Peyer's patch (tissue), 4 donors: ENCODE data around the gene TRAF5. TPM values are rescaled to one million over a fixed set of nuclear protein-coding genes. Genes with fewer than 3 reads are reported as not detected.

Experiments
- DNase-seq, 3 donors: peaks; one replicate each; pipeline ENCODE4 v3.0.0-alpha.2; 2017 to 2019
- H3K27ac ChIP-seq, 4 donors: fragments of 200-600 bp; sonication (generic); one replicate each; pipeline ENCODE4 v1.5.1; 2016 to 2019
- H3K27me3 ChIP-seq, 2 donors: fragments of 200-600 bp; sonication (generic); one replicate each; pipeline ENCODE4 v1.5.1; 2019
- H3K36me3 ChIP-seq, 3 donors: fragments of 200-600 bp; sonication (generic); one replicate each; pipeline ENCODE4 v1.5.1; 2016 to 2019
- H3K4me1 ChIP-seq, 4 donors: fragments of 200-600 bp; sonication (generic); one replicate each; pipeline ENCODE4 v1.5.1; 2016 to 2019
- H3K4me3 ChIP-seq, 4 donors: fragments of 200-600 bp; sonication (generic); 1 replicate in 3 of 4; 2 replicates in 1 of 4; pipeline ENCODE4 v1.5.1; 2016 to 2019; ENCODE audit warnings: mild to moderate bottlenecking in 1 of 4
- H3K9me3 ChIP-seq, 4 donors: fragments of 200-600 bp; sonication (generic); one replicate each; pipeline ENCODE4 v1.5.1; 2016 to 2019; ENCODE audit warnings: mild to moderate bottlenecking in 1 of 4
- POLR2A ChIP-seq, 2 donors: fragments of 450-650 bp; IDR thresholded peaks; one replicate each; pipeline ENCODE4 v1.5.1; 2017; ENCODE audit warnings: antibody characterized with exemption in 2 of 2, mild to moderate bottlenecking in 2 of 2, moderate library complexity in 2 of 2
- total RNA-seq, 4 donors: library from RNA; depleted of rRNA; stranded (reverse); fragments of >200 nt; gene quantifications; one replicate each; pipeline ENCODE4 v1.1.0, GENCODE V29; 2016
- TF ChIP-seq, protein P1 (sequence below), 6 experiments: fragments of 450-650 bp in 4 of 6; fragments of 200-600 bp in 2 of 6; sonication (generic) in 1 of 6; IDR thresholded peaks; one replicate each; pipeline ENCODE4 v1.5.1; 2017 to 2019; ENCODE audit warnings: antibody characterized with exemption in 6 of 6, mild to moderate bottlenecking in 3 of 6, moderate library complexity in 1 of 6

TRAF5 gene
- total RNA-seq, 4 donors from 2014 or later: 10.9 to 98.2 (median 24.9) TPM

DNA sequence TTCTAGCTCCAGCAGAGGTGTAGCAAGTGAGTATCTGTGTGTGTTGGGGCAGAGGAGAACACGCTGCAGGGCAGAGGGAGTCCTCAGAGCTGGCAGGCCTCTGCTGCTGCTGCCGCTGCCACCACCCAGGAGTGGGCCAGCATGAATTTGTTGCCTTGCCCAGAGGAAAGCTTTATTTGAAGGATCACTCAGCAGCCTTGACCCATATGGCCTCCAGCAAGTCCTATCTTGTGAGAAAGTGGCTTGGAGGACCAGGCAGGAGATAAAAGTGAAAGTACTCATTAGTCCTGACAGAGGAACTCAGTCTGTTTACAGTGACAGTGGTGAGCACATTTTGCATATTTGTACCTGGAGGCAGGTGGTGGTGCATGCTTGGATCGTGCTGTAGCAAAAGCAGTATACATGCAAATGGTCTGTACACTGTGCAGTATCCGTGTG is 3.1 kb downstream of the TRAF5 start:
- Histone ChIP-seq H3K27ac (peak overlapping the region in 3 of 4 donors; percentile 90 to 94 (median 91)), H3K4me1 (peaks cover 0 to 48% (median 40%) of the 10 kb centered on the region in 4 donors)

DNA sequence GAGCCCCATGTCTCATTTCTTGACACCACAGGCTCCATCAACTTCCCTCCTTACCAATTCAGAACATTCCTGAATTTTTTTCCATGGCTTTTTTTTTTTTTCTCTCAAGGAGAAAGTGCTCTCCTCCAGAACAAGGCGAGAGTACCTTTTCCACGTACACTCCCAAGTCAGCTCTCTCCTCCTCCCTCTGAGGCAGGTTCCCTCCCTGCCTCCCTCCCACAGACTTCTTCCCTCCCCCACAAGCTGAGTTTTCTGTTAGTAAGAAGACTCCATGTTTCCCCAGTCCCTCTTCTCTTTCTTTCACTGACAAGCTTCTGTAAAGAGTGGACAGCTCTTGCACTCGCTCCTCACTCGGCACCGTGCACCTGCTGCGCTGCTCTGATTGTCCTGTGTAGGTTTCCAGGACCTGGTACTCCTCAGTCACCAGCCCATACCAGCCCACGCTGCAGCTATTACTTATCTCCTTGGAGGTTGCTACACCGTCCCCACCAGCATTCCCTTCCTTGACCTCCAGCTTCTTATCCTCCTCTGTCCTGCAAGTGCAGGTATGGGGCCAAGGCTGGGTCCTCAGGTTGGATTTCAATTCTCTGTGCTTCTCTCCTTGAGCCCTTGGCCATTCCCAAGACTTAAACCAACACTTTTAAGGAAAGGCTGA is 3.8 kb downstream of the TRAF5 start:
- TF ChIP-seq, protein P1, sequence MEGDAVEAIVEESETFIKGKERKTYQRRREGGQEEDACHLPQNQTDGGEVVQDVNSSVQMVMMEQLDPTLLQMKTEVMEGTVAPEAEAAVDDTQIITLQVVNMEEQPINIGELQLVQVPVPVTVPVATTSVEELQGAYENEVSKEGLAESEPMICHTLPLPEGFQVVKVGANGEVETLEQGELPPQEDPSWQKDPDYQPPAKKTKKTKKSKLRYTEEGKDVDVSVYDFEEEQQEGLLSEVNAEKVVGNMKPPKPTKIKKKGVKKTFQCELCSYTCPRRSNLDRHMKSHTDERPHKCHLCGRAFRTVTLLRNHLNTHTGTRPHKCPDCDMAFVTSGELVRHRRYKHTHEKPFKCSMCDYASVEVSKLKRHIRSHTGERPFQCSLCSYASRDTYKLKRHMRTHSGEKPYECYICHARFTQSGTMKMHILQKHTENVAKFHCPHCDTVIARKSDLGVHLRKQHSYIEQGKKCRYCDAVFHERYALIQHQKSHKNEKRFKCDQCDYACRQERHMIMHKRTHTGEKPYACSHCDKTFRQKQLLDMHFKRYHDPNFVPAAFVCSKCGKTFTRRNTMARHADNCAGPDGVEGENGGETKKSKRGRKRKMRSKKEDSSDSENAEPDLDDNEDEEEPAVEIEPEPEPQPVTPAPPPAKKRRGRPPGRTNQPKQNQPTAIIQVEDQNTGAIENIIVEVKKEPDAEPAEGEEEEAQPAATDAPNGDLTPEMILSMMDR (IDR thresholded peaks at IDR 0.05): no peak
- H3K27me3 ChIP-seq: no peaks in the 10 kb centered on the region
- peaks cover 0 to 54% (median 44%) of the 10 kb centered on the region in 4 donors for H3K4me1 ChIP-seq
- peak overlapping the region in 2 of 4 donors; percentile 91 to 94 for H3K27ac ChIP-seq
- DNase-seq: peak in 1 of 3 donors; percentile 47
- H3K36me3 ChIP-seq: no peaks in the 10 kb centered on the region
- no peaks in the 10 kb centered on the region for H3K9me3 ChIP-seq
- H3K4me3 ChIP-seq: peak overlapping the region in 1 of 4 donors; percentile 78

More for the DNA sequence above, 3.1 kb downstream of the TRAF5 start:
- TF ChIP-seq POLR2A (IDR thresholded peaks at IDR 0.05): no peak
- TF ChIP-seq, protein P1 (IDR thresholded peaks at IDR 0.05): no peak
- Histone ChIP-seq H3K9me3 (no peaks in the 10 kb centered on the region), H3K27me3 (no peaks in the 10 kb centered on the region), H3K4me3 (peak overlapping the region in 3 of 4 donors; percentile 28 to 78 (median 37)), H3K36me3 (no peaks in the 10 kb centered on the region)
- DNase-seq: peak in 2 of 3 donors; percentile 80 to 81

DNA sequence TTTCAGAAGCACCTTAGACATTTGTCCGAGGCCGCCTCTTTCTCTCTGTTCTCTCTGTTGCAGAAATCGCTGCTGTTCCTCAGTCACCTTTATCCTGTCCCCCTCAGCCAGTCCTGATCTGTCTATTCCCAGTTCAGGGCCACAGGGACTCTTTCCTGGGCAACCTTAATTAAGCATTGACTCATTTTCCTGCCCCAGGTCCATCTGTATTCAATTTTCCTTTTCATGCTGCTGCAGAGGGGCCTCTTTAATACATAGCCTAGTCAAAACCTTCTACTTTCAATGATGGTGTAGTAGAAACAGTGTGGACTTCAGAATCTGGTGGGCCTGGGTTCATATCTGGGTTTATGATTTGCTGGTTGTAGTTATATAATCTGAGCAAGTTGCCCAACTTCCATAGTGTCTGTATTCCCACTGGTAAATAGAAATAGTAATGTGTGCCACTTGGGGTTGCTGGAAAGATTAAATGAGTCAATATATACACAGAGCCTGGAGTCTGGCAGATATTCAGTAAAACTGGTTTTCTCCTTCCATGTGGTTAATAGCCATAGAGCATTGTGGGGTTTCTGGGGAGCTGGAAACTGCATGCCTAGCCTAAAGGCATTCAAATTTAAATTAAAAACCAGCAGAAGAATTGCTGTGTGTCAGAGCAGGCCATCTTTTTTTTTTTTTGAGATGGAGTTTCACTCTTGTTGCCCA is 4.5 kb downstream of the TRAF5 start:
- H3K4me1 ChIP-seq: peaks cover 0 to 61% (median 45%) of the 10 kb centered on the region in 4 donors

DNA sequence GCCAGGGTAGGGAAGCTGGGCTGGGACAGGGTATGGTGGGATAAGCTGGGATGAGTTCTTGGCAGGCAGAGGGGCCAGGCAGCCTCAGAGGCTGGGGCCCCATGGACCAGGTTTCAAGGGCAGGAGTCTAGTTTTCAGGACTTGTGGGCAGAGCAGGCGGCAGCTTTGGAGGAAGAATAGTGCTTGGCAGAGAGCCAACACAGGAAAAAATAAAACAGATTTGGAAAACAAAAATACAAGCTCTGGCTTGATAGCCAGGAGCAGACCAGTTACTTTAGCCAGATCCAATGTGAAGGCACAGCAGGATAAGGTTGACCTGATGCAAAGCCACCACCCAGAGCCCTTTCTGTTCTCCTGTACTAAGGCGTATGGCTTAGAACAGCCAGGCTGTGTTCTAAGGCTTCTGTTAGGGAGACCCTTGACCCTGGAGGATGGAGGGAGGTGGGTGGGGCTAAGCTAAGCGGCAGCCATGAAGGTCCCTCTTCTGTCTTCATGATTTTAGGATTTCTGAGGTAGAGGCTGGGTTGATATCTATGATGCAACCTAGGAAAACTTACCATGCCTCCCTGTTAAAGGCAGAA is 5.5 kb downstream of the TRAF5 start:
- no peaks in the 10 kb centered on the region for H3K9me3 ChIP-seq
- H3K4me1 ChIP-seq: peaks cover 0 to 70% (median 54%) of the 10 kb centered on the region in 4 donors
- DNase-seq: peak in 1 of 3 donors; percentile 38
- H3K4me3 ChIP-seq: no peak overlapping the region
- H3K36me3 ChIP-seq: no peaks in the 10 kb centered on the region
- H3K27ac ChIP-seq: peak overlapping the region in 1 of 4 donors; percentile 94
- H3K27me3 ChIP-seq: no peaks in the 10 kb centered on the region
- TF ChIP-seq, protein P1 (IDR thresholded peaks at IDR 0.05): no peak

More for the DNA sequence above, 4.5 kb downstream of the TRAF5 start:
- H3K4me3 ChIP-seq: peak overlapping the region in 1 of 4 donors; percentile 78
- peak in 1 of 3 donors; percentile 25 for DNase-seq
- no peak for TF ChIP-seq POLR2A (IDR thresholded peaks at IDR 0.05)
- TF ChIP-seq, protein P1 (IDR thresholded peaks at IDR 0.05): no peak
- peak overlapping the region in 2 of 4 donors; percentile 91 to 94 for H3K27ac ChIP-seq
- no peaks in the 10 kb centered on the region for H3K9me3 ChIP-seq
- H3K27me3 ChIP-seq: no peaks in the 10 kb centered on the region
- no peaks in the 10 kb centered on the region for H3K36me3 ChIP-seq

DNA sequence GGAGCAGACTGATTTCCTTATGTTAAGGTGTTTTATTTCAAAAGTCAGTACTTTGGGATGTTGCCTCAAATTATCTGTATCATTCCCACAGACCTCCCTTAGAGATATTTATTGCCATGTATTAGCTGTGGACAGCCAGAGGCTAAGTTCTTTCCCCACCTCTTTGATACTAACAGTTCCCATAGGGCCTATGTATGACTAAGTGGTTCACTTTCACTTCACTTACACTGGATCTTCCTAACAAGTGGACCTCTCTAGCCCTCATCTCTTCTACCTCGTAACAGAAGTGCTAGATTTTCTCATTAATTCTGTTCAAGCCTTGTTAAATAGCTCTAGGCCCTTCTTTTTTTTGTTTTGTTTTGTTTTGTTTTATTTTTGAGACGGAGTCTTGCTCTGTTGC is 6.2 kb downstream of the TRAF5 start:
- TF ChIP-seq POLR2A (IDR thresholded peaks at IDR 0.05): no peak
- TF ChIP-seq, protein P1 (IDR thresholded peaks at IDR 0.05): no peak
- Histone ChIP-seq H3K27me3 (no peaks in the 10 kb centered on the region), H3K36me3 (no peaks in the 10 kb centered on the region), H3K4me1 (peaks cover 0 to 74% (median 60%) of the 10 kb centered on the region in 4 donors), H3K4me3 (no peak overlapping the region), H3K9me3 (no peaks in the 10 kb centered on the region), H3K27ac (peak overlapping the region in 1 of 4 donors; percentile 94)
- DNase-seq: no peak
